Measurements from ENCODE around the gene NUDT16L1. TPM values are rescaled to one million over a fixed set of nuclear protein-coding genes. Genes with fewer than 3 reads are reported as not detected.

Gene NUDT16L1
- total and polyA plus RNA-seq, 9 of the 15 experiments (the other 6 are each of a cell fraction or from before 2014, with no cell fraction given) = 1.4 to 37.6 (median 13.7) TPM

- TF ChIP-seq, protein P1, sequence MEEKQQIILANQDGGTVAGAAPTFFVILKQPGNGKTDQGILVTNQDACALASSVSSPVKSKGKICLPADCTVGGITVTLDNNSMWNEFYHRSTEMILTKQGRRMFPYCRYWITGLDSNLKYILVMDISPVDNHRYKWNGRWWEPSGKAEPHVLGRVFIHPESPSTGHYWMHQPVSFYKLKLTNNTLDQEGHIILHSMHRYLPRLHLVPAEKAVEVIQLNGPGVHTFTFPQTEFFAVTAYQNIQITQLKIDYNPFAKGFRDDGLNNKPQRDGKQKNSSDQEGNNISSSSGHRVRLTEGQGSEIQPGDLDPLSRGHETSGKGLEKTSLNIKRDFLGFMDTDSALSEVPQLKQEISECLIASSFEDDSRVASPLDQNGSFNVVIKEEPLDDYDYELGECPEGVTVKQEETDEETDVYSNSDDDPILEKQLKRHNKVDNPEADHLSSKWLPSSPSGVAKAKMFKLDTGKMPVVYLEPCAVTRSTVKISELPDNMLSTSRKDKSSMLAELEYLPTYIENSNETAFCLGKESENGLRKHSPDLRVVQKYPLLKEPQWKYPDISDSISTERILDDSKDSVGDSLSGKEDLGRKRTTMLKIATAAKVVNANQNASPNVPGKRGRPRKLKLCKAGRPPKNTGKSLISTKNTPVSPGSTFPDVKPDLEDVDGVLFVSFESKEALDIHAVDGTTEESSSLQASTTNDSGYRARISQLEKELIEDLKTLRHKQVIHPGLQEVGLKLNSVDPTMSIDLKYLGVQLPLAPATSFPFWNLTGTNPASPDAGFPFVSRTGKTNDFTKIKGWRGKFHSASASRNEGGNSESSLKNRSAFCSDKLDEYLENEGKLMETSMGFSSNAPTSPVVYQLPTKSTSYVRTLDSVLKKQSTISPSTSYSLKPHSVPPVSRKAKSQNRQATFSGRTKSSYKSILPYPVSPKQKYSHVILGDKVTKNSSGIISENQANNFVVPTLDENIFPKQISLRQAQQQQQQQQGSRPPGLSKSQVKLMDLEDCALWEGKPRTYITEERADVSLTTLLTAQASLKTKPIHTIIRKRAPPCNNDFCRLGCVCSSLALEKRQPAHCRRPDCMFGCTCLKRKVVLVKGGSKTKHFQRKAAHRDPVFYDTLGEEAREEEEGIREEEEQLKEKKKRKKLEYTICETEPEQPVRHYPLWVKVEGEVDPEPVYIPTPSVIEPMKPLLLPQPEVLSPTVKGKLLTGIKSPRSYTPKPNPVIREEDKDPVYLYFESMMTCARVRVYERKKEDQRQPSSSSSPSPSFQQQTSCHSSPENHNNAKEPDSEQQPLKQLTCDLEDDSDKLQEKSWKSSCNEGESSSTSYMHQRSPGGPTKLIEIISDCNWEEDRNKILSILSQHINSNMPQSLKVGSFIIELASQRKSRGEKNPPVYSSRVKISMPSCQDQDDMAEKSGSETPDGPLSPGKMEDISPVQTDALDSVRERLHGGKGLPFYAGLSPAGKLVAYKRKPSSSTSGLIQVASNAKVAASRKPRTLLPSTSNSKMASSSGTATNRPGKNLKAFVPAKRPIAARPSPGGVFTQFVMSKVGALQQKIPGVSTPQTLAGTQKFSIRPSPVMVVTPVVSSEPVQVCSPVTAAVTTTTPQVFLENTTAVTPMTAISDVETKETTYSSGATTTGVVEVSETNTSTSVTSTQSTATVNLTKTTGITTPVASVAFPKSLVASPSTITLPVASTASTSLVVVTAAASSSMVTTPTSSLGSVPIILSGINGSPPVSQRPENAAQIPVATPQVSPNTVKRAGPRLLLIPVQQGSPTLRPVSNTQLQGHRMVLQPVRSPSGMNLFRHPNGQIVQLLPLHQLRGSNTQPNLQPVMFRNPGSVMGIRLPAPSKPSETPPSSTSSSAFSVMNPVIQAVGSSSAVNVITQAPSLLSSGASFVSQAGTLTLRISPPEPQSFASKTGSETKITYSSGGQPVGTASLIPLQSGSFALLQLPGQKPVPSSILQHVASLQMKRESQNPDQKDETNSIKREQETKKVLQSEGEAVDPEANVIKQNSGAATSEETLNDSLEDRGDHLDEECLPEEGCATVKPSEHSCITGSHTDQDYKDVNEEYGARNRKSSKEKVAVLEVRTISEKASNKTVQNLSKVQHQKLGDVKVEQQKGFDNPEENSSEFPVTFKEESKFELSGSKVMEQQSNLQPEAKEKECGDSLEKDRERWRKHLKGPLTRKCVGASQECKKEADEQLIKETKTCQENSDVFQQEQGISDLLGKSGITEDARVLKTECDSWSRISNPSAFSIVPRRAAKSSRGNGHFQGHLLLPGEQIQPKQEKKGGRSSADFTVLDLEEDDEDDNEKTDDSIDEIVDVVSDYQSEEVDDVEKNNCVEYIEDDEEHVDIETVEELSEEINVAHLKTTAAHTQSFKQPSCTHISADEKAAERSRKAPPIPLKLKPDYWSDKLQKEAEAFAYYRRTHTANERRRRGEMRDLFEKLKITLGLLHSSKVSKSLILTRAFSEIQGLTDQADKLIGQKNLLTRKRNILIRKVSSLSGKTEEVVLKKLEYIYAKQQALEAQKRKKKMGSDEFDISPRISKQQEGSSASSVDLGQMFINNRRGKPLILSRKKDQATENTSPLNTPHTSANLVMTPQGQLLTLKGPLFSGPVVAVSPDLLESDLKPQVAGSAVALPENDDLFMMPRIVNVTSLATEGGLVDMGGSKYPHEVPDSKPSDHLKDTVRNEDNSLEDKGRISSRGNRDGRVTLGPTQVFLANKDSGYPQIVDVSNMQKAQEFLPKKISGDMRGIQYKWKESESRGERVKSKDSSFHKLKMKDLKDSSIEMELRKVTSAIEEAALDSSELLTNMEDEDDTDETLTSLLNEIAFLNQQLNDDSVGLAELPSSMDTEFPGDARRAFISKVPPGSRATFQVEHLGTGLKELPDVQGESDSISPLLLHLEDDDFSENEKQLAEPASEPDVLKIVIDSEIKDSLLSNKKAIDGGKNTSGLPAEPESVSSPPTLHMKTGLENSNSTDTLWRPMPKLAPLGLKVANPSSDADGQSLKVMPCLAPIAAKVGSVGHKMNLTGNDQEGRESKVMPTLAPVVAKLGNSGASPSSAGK (IDR thresholded peaks at IDR 0.05) = no peak
- TF ChIP-seq DMBX1 (CRISPR knock-in tag; IDR thresholded peaks at IDR 0.05; ENCODE audit: borderline replicate concordance) (no peak), SIN3A (IDR thresholded peaks at IDR 0.05; ENCODE audit: borderline replicate concordance in 2 of 2, control insufficient read depth in 1 of 2, low read depth in 2 of 2, low read length in 2 of 2) (peak in 1 of 2 experiments; percentile 94; a peak in 3 of 4 replicates), ZNF830 (CRISPR knock-in tag; IDR thresholded peaks at IDR 0.05) (no peak), TAF9B (IDR thresholded peaks at IDR 0.05; ENCODE audit: partially characterized antibody) (no peak), XRCC3 (IDR thresholded peaks at IDR 0.05) (no peak), ZNF165 (CRISPR knock-in tag; IDR thresholded peaks at IDR 0.05; ENCODE audit: borderline replicate concordance) (no peak), FOSL1 (tag; conservative IDR thresholded peaks at IDR 0.05) (no peak), U2AF1 (optimal IDR thresholded peaks at IDR 0.05; ENCODE audit: low read depth, low read length) (no peak), ELF4 (CRISPR knock-in tag; IDR thresholded peaks at IDR 0.05) (no peak)
- TF ChIP-seq, protein P2, sequence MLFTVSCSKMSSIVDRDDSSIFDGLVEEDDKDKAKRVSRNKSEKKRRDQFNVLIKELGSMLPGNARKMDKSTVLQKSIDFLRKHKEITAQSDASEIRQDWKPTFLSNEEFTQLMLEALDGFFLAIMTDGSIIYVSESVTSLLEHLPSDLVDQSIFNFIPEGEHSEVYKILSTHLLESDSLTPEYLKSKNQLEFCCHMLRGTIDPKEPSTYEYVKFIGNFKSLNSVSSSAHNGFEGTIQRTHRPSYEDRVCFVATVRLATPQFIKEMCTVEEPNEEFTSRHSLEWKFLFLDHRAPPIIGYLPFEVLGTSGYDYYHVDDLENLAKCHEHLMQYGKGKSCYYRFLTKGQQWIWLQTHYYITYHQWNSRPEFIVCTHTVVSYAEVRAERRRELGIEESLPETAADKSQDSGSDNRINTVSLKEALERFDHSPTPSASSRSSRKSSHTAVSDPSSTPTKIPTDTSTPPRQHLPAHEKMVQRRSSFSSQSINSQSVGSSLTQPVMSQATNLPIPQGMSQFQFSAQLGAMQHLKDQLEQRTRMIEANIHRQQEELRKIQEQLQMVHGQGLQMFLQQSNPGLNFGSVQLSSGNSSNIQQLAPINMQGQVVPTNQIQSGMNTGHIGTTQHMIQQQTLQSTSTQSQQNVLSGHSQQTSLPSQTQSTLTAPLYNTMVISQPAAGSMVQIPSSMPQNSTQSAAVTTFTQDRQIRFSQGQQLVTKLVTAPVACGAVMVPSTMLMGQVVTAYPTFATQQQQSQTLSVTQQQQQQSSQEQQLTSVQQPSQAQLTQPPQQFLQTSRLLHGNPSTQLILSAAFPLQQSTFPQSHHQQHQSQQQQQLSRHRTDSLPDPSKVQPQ (CRISPR knock-in tag; IDR thresholded peaks at IDR 0.05; ENCODE audit: borderline replicate concordance) = no peak
- TF ChIP-seq, protein P3, sequence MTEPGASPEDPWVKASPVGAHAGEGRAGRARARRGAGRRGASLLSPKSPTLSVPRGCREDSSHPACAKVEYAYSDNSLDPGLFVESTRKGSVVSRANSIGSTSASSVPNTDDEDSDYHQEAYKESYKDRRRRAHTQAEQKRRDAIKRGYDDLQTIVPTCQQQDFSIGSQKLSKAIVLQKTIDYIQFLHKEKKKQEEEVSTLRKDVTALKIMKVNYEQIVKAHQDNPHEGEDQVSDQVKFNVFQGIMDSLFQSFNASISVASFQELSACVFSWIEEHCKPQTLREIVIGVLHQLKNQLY (CRISPR knock-in tag; conservative IDR thresholded peaks at IDR 0.05) = no peak
Measured at GRCh38 chr16:4734063-4734729, 40.8 kb downstream of the NUDT16L1 start, which contains the start of the genes ANKS3 and DNAAF8 (continued).
